Stomach (tissue), 9 donors: ENCODE results near the gene ARID5B. TPM values are rescaled to one million over a fixed set of nuclear protein-coding genes. Genes with fewer than 3 reads are reported as not detected.
A peak's percentile ranks its signal among the peaks of the same experiment; 100 is the strongest.

Source experiments
- DNase-seq, 2 donors: peaks; one replicate each; pipeline versions ENCODE4 v3.0.0 to v3.0.0-alpha.2; 2013 to 2019
- H3K27ac ChIP-seq, 5 donors: fragments of 200-600 bp in 4 of 5; sonication (generic) in 4 of 5; one replicate each; pipeline ENCODE4 v1.5.1; 2013 to 2019; ENCODE audit warnings: mild to moderate bottlenecking in 1 of 5, moderate library complexity in 1 of 5
- H3K27me3 ChIP-seq, 3 donors: fragments of 200-600 bp; sonication (generic); one replicate each; pipeline ENCODE4 v1.5.1; 2017 to 2019; ENCODE audit warnings: mixed run types in 1 of 3
- H3K36me3 ChIP-seq, 4 donors: fragments of 200-600 bp; sonication (generic); 1 replicate in 3 of 4; 2 replicates in 1 of 4; pipeline ENCODE4 v1.5.1; 2016 to 2019
- H3K4me1 ChIP-seq, 4 donors: fragments of 200-600 bp; sonication (generic); one replicate each; pipeline ENCODE4 v1.5.1; 2016 to 2019
- H3K4me3 ChIP-seq, 4 donors: fragments of 200-600 bp; sonication (generic) in 3 of 4; one replicate each; pipeline ENCODE4 v1.5.1; 2016 to 2019; ENCODE audit warnings: mild to moderate bottlenecking in 1 of 4
- H3K9me3 ChIP-seq, 4 donors: fragments of 200-600 bp; sonication (generic); one replicate each; pipeline ENCODE4 v1.5.1; 2016 to 2019
- CTCF ChIP-seq, 7 experiments: fragments of 450-650 bp in 4 of 7; fragments of 200-600 bp in 3 of 7; sonication (generic) in 3 of 7; IDR thresholded peaks; one replicate each; pipeline ENCODE4 v1.5.1; 2016 to 2019; ENCODE audit warnings: antibody characterized with exemption in 7 of 7, control low read depth in 2 of 7, mild to moderate bottlenecking in 1 of 7
- EP300 ChIP-seq: sonication (generic); formaldehyde crosslinking; IDR thresholded peaks from one replicate; pipeline ENCODE4 v1.6.1; 2017; ENCODE audit warnings: antibody characterized with exemption
- POLR2A ChIP-seq, 4 donors: fragments of 450-650 bp; IDR thresholded peaks; one replicate each; pipeline ENCODE4 v1.6.1; 2016; ENCODE audit warnings: antibody characterized with exemption in 4 of 4, control low read depth in 2 of 4, mild to moderate bottlenecking in 1 of 4, moderate library complexity in 1 of 4
- POLR2AphosphoS5 ChIP-seq, 3 donors: sonication (generic); formaldehyde crosslinking; IDR thresholded peaks; one replicate each; pipeline ENCODE4 v1.6.1; 2016; ENCODE audit warnings: antibody characterized with exemption in 3 of 3
- WGBS, 5 donors: extraction: QIAGEN DNeasy Blood & Tissue Kit in 3 of 5; methylation state at CpG; one replicate each; pipeline versions ENCODE4 v1.1.5 to v1.1.7; 2013 to 2018; 5-methylcytosine and 5-hydroxymethylcytosine counted together
- intact Hi-C: fragments of 100-400 bp; cut with DNase I; formaldehyde crosslinking; loops from one replicate; pipeline ENCODE4 v1.15.1; 2023; ENCODE audit warnings: low total_unique reads
- polyA plus RNA-seq, 3 donors: library from polyadenylated mRNA; stranded (reverse); fragments of 200-250 nt; gene quantifications; one replicate each; pipeline ENCODE4 v1.2.3, GENCODE V29; 2013
- total RNA-seq, 5 donors: library from RNA; depleted of rRNA; stranded (reverse); fragments of >200 nt; gene quantifications; one replicate each; pipeline versions ENCODE4 v1.1.0 to v1.2.3, GENCODE V29; 2014 to 2016
- donor health status: healthy with polysubstance abuse.
- donor health status: Bipolar disorder and iron deficiency.
- donor health status: healthy.

Gene ARID5B
- total and polyA plus RNA-seq, 8 donors: 5.4 to 64.2 (median 11.9) TPM

- no peak for DNase-seq
- intact Hi-C loops: no loop called here
- WGBS, 5 donors: 71 to 88% (median 81%) methylated on average over 5 of the region's 5 CpGs
- Histone ChIP-seq H3K9me3 (no peaks in the 10 kb centered on the region), H3K36me3 (no peaks in the 10 kb centered on the region), H3K27me3 (no peaks in the 10 kb centered on the region), H3K27ac (peak overlapping the region in 2 of 5 donors; percentile 17 to 67), H3K4me1 (peaks cover 36 to 86% (median 59%) of the 10 kb centered on the region in 4 donors), H3K4me3 (no peak overlapping the region)
- no peak for TF ChIP-seq EP300
- no peak for TF ChIP-seq POLR2AphosphoS5 (IDR thresholded peaks at IDR 0.05)
- TF ChIP-seq POLR2A (IDR thresholded peaks at IDR 0.05): no peak
- no peak for TF ChIP-seq CTCF (IDR thresholded peaks at IDR 0.05)
Observed at GRCh38 chr10:62021978-62022802, 120.7 kb downstream of the ARID5B start.

- Histone ChIP-seq H3K36me3 (no peaks in the 10 kb centered on the region), H3K9me3 (no peaks in the 10 kb centered on the region), H3K4me3 (no peak overlapping the region), H3K27ac (peak overlapping the region in 1 of 5 donors; percentile 67), H3K27me3 (no peaks in the 10 kb centered on the region), H3K4me1 (peaks cover 30 to 80% (median 52%) of the 10 kb centered on the region in 4 donors)
- TF ChIP-seq POLR2AphosphoS5 (IDR thresholded peaks at IDR 0.05): no peak
- TF ChIP-seq CTCF (IDR thresholded peaks at IDR 0.05): no peak
- no peak for TF ChIP-seq EP300
- TF ChIP-seq POLR2A (IDR thresholded peaks at IDR 0.05): no peak
- intact Hi-C loops: no loop called here
- 25 to 60% (median 45%) methylated on average over 6 of the region's 6 CpGs for WGBS, 5 donors
- no peak for DNase-seq
Observed at GRCh38 chr10:62022830-62023229, 121.3 kb downstream of the ARID5B start.

GRCh38 chr10:62023329-62023728 lies 121.8 kb downstream of the ARID5B start:
- Histone ChIP-seq H3K36me3 (no peaks in the 10 kb centered on the region), H3K9me3 (no peaks in the 10 kb centered on the region), H3K27ac (peak overlapping the region in 1 of 5 donors; percentile 67), H3K4me3 (no peak overlapping the region), H3K4me1 (peaks cover 28 to 75% (median 48%) of the 10 kb centered on the region in 4 donors), H3K27me3 (no peaks in the 10 kb centered on the region)
- DNase-seq: no peak
- 93 to 98% (median 94%) methylated on average over 1 of the region's 1 CpG for WGBS, 5 donors
- no peak for TF ChIP-seq EP300
- TF ChIP-seq POLR2AphosphoS5 (IDR thresholded peaks at IDR 0.05): no peak
- TF ChIP-seq POLR2A (IDR thresholded peaks at IDR 0.05): no peak
- no peak for TF ChIP-seq CTCF (IDR thresholded peaks at IDR 0.05)
- intact Hi-C loops: no loop called here

GRCh38 chr10:62024026-62024701 lies 122.7 kb downstream of the ARID5B start:
- H3K9me3 ChIP-seq: no peaks in the 10 kb centered on the region
- no peaks in the 10 kb centered on the region for H3K27me3 ChIP-seq
- no peaks in the 10 kb centered on the region for H3K36me3 ChIP-seq
- peak overlapping the region in 1 of 5 donors; percentile 67 for H3K27ac ChIP-seq
- no peak overlapping the region for H3K4me3 ChIP-seq
- DNase-seq: no peak
- TF ChIP-seq POLR2AphosphoS5 (IDR thresholded peaks at IDR 0.05): peak in 1 of 3 donors; percentile 13
- TF ChIP-seq POLR2A (IDR thresholded peaks at IDR 0.05): no peak
- 21 to 48% (median 35%) methylated on average over 4 of the region's 4 CpGs for WGBS, 5 donors
- intact Hi-C loops: no loop called here
- peaks cover 22 to 66% (median 40%) of the 10 kb centered on the region in 4 donors for H3K4me1 ChIP-seq
